ENCODE data around the gene NKAIN1. TPM values are rescaled to one million over a fixed set of nuclear protein-coding genes. Genes with fewer than 3 reads are reported as not detected.

Gene NKAIN1
- polyA plus RNA-seq, 1 experiment = 0.05 TPM

DNA sequence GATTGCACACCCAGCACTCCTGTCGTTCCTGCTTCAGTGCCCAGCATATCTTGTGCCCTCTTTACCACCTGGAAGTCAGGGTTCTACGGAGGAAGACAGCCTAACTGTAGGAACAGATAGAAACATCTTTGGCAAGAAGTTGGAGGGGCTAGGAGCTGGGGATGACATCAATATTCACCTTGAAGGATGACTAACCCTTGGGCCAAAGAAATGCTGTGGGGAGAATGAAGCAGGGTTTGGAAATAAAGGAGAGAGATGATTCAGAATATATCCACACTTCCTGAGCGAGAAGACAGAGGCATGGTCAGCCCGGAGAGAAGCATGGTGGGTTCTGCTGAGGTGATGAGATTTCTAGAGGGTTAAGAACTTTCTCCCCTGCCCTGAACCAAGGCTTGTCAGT, 4.6 kb upstream of the NKAIN1 start:
- TF ChIP-seq CTCF (IDR thresholded peaks at IDR 0.05; ENCODE audit: low read depth, low read length) = no peak
- Histone ChIP-seq H3K27me3 (ENCODE audit: control insufficient read depth, insufficient read depth, low read length) (peaks cover 11% of the 10 kb centered on the region), H3K27ac (ENCODE audit: low read depth, low read length) (no peak overlapping the region), H3K4me3 (ENCODE audit: low read depth, low read length) (no peak overlapping the region), H3K9me3 (ENCODE audit: control insufficient read depth, insufficient read depth, low read length) (no peaks in the 10 kb centered on the region)
- DNase-seq (ENCODE audit: low read depth, low spot score) = no peak
- CTCF ChIA-PET = interaction anchor here (1.4 kb wide), 1 partner anchor 63 kb away, joined by 3 read pairs; no protein-coding TSS in a partner anchor
- POLR2A ChIA-PET = no interaction called here

- CTCF ChIA-PET = interaction anchor here (1.4 kb wide), 1 partner anchor 63 kb away, joined by 3 read pairs; no protein-coding TSS in a partner anchor
- DNase-seq (ENCODE audit: low read depth, low spot score) = no peak
- no peaks in the 10 kb centered on the region for H3K9me3 ChIP-seq (ENCODE audit: control insufficient read depth, insufficient read depth, low read length)
Observed at GRCh38 chr1:31243501-31244286, 4.0 kb upstream of the NKAIN1 start.

DNA sequence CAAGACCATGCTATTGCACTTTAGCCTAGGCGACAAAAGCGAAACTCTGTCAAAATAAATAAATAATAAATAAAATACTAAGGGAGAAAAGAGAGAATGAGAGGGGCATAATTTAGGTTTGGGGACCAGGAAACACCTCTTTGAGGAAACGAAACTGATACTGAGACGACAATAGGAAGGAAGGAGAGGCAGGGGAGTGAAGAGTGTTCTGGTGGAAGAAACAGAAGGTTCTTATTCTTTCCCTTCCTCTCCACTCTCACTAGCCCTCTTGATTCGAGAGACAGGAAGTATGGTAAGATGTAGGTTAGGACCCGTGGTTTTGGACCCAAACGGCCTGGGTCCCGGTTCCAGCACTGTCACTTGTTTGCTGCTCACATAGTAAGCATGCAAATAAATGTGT, 1.6 kb upstream of the NKAIN1 start:
- Histone ChIP-seq H3K9me3 (ENCODE audit: control insufficient read depth, insufficient read depth, low read length) (no peaks in the 10 kb centered on the region), H3K27me3 (ENCODE audit: control insufficient read depth, insufficient read depth, low read length) (peaks cover 36% of the 10 kb centered on the region), H3K4me3 (ENCODE audit: low read depth, low read length) (no peak overlapping the region), H3K27ac (ENCODE audit: low read depth, low read length) (no peak overlapping the region)
- no peak for TF ChIP-seq CTCF (IDR thresholded peaks at IDR 0.05; ENCODE audit: low read depth, low read length)
- no peak for DNase-seq (ENCODE audit: low read depth, low spot score)
- POLR2A ChIA-PET = no interaction called here
- CTCF ChIA-PET = no interaction called here

More at GRCh38 chr1:31243501-31244286, 4.0 kb upstream of the NKAIN1 start:
- TF ChIP-seq CTCF (IDR thresholded peaks at IDR 0.05; ENCODE audit: low read depth, low read length) = no peak
- peaks cover 16% of the 10 kb centered on the region for H3K27me3 ChIP-seq (ENCODE audit: control insufficient read depth, insufficient read depth, low read length)
- POLR2A ChIA-PET = no interaction called here
- no peak overlapping the region for H3K27ac ChIP-seq (ENCODE audit: low read depth, low read length)
- H3K4me3 ChIP-seq (ENCODE audit: low read depth, low read length) = no peak overlapping the region

DNA sequence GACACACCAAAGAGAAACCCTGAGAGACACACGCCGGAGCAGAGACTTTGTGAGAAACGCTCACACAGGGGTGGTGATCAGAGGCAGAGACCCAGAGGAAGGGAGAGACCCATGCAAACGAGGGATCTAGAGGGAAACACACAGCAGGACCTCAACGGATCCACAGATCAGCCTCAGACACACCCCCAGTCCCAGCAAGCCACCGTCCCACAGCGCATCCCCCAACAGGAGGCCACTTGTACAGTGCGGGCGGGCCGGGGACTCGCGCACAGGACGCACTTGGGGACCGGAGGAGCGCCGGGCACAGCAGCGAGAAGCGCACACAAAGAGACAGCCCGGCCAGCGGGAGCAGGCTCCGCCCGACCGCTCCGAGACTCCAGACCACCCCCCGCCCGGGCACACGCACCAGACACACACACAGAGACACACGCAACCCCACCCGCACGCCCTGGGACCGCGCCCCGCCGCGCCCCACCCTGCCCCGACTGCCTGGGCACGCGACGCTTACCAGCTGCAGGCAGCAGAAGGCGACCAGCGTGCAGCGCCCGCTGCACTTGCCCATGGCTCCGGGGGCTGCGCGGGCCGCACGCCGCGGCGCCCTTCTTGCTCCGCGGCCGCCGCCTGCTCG, 587 bp downstream of the NKAIN1 start:
- no peak for TF ChIP-seq CTCF (IDR thresholded peaks at IDR 0.05; ENCODE audit: low read depth, low read length)
- Histone ChIP-seq H3K4me3 (ENCODE audit: low read depth, low read length) (peak overlapping the region; percentile 41), H3K27me3 (ENCODE audit: control insufficient read depth, insufficient read depth, low read length) (peaks cover 46% of the 10 kb centered on the region), H3K27ac (ENCODE audit: low read depth, low read length) (no peak overlapping the region), H3K9me3 (ENCODE audit: control insufficient read depth, insufficient read depth, low read length) (no peaks in the 10 kb centered on the region)
- ChIA-PET POLR2A (interaction anchor here (0.6 kb wide), 1 partner anchor 119 kb away, joined by 3 read pairs; no protein-coding TSS in a partner anchor), CTCF (interaction anchor here (1.5 kb wide), 1 partner anchor 54 kb away, joined by 6 read pairs; no protein-coding TSS in a partner anchor)
- no peak for DNase-seq (ENCODE audit: low read depth, low spot score)

GRCh38 chr1:31238612-31238985, 1.1 kb downstream of the NKAIN1 start:
- no peak overlapping the region for H3K27ac ChIP-seq (ENCODE audit: low read depth, low read length)
- no peak for TF ChIP-seq CTCF (IDR thresholded peaks at IDR 0.05; ENCODE audit: low read depth, low read length)
- DNase-seq (ENCODE audit: low read depth, low spot score) = no peak
- CTCF ChIA-PET = interaction anchor here (1.5 kb wide), 1 partner anchor 54 kb away, joined by 6 read pairs; no protein-coding TSS in a partner anchor
- H3K9me3 ChIP-seq (ENCODE audit: control insufficient read depth, insufficient read depth, low read length) = no peaks in the 10 kb centered on the region
- POLR2A ChIA-PET = no interaction called here
- H3K4me3 ChIP-seq (ENCODE audit: low read depth, low read length) = no peak overlapping the region
- H3K27me3 ChIP-seq (ENCODE audit: control insufficient read depth, insufficient read depth, low read length) = peaks cover 49% of the 10 kb centered on the region

All from AG04450 (cell line).